Liver (tissue), 9 donors: ENCODE data around the gene FBXO39. TPM values are rescaled to one million over a fixed set of nuclear protein-coding genes. Genes with fewer than 3 reads are reported as not detected.

Experiments used
- DNase-seq: peaks from one replicate; pipeline ENCODE4 v3.0.0-alpha.2; 2017; ENCODE audit warnings: low spot score
- H3K27ac ChIP-seq, 2 donors: one replicate each; pipeline ENCODE4 v1.7.0; 2013; ENCODE audit warnings: inconsistent platforms in 2 of 2, low read length in 2 of 2, control low read depth in 1 of 2, low read depth in 1 of 2, mild to moderate bottlenecking in 1 of 2
- H3K27me3 ChIP-seq, 4 donors: one replicate each; pipeline versions ENCODE4 v1.6.1 to v1.7.0; 2013; ENCODE audit warnings: low read length in 3 of 4, inconsistent platforms in 1 of 4, mild to moderate bottlenecking in 1 of 4, moderate library complexity in 1 of 4; ENCODE audit not compliant: control insufficient read depth in 4 of 4, insufficient read depth in 4 of 4
- H3K36me3 ChIP-seq, 4 donors: one replicate each; pipeline versions ENCODE4 v1.6.1 to v1.7.0; 2013; ENCODE audit warnings: low read length in 3 of 4, mild to moderate bottlenecking in 3 of 4, low read depth in 1 of 4, moderate library complexity in 1 of 4; ENCODE audit not compliant: control insufficient read depth in 4 of 4, insufficient read depth in 3 of 4
- H3K4me1 ChIP-seq, 4 donors: one replicate each; pipeline versions ENCODE4 v1.6.1 to v1.7.0; 2013; ENCODE audit warnings: low read length in 3 of 4, mild to moderate bottlenecking in 3 of 4, moderate library complexity in 1 of 4; ENCODE audit not compliant: control insufficient read depth in 4 of 4, insufficient read depth in 4 of 4
- H3K4me3 ChIP-seq, 3 donors: one replicate each; pipeline versions ENCODE4 v1.6.1 to v1.7.0; 2013; ENCODE audit warnings: low read length in 3 of 3, control low read depth in 1 of 3, low read depth in 1 of 3, mild to moderate bottlenecking in 1 of 3
- H3K9ac ChIP-seq, 2 donors: one replicate each; pipeline ENCODE4 v1.7.0; 2013; ENCODE audit warnings: low read length in 2 of 2, mild to moderate bottlenecking in 2 of 2, moderate library complexity in 2 of 2, control low read depth in 1 of 2, low read depth in 1 of 2
- H3K9me3 ChIP-seq, 4 donors: one replicate each; pipeline versions ENCODE4 v1.6.1 to v1.7.0; 2013; ENCODE audit warnings: low read length in 3 of 4; ENCODE audit not compliant: control insufficient read depth in 4 of 4
- ATF3 ChIP-seq: IDR thresholded peaks from 2 replicates; pipeline ENCODE4 v1.6.1; 2016; ENCODE audit warnings: antibody characterized with exemption
- CTCF ChIP-seq: fragments of 150-350 bp; IDR thresholded peaks from 2 replicates; pipeline ENCODE4 v1.5.1; 2017; ENCODE audit warnings: improper control_type of control experiment, low read depth, low read length; ENCODE audit not compliant: missing input control
- EGR1 ChIP-seq, 2 donors: IDR thresholded peaks; 2 replicates each; pipeline ENCODE4 v1.6.1; 2016 to 2018; ENCODE audit warnings: antibody characterized with exemption in 2 of 2, low read depth in 2 of 2
- FOXA1 ChIP-seq: IDR thresholded peaks from 2 replicates; pipeline ENCODE4 v1.6.1; 2016; ENCODE audit warnings: antibody characterized with exemption
- FOXA2 ChIP-seq: IDR thresholded peaks from 2 replicates; pipeline ENCODE4 v1.6.1; 2016; ENCODE audit warnings: antibody characterized with exemption
- GABPA ChIP-seq, 2 donors: IDR thresholded peaks in 1 of 2; conservative IDR thresholded peaks in 1 of 2; 2 replicates each; pipeline ENCODE4 v1.6.1; 2016; ENCODE audit warnings: antibody characterized with exemption in 2 of 2, mild to moderate bottlenecking in 1 of 2, moderate library complexity in 1 of 2
- HNF4A ChIP-seq, 2 donors: conservative IDR thresholded peaks; 2 replicates each; pipeline ENCODE4 v1.6.1; 2016; ENCODE audit warnings: antibody characterized with exemption in 2 of 2, mild to moderate bottlenecking in 2 of 2
- HNF4G ChIP-seq: IDR thresholded peaks from 2 replicates; pipeline ENCODE4 v1.6.1; 2016; ENCODE audit warnings: antibody characterized with exemption
- JUND ChIP-seq, 2 donors: IDR thresholded peaks; 2 replicates each; pipeline ENCODE4 v1.6.1; 2016; ENCODE audit warnings: antibody characterized with exemption in 2 of 2
- MAX ChIP-seq: IDR thresholded peaks from 2 replicates; pipeline ENCODE4 v1.6.1; 2016; ENCODE audit warnings: antibody characterized with exemption
- NR2F2 ChIP-seq: IDR thresholded peaks from 2 replicates; pipeline ENCODE4 v1.6.1; 2016; ENCODE audit warnings: antibody characterized with exemption
- RAD21 ChIP-seq, 2 donors: IDR thresholded peaks; 2 replicates each; pipeline ENCODE4 v1.6.1; 2016; ENCODE audit warnings: antibody characterized with exemption in 2 of 2, mild to moderate bottlenecking in 2 of 2
- REST ChIP-seq: IDR thresholded peaks from 2 replicates; pipeline ENCODE4 v1.6.1; 2016; ENCODE audit warnings: antibody characterized with exemption, mild to moderate bottlenecking
- RXRA ChIP-seq, 2 donors: IDR thresholded peaks; 2 replicates each; pipeline ENCODE4 v1.6.1; 2017 to 2018; ENCODE audit warnings: antibody characterized with exemption in 2 of 2, mild to moderate bottlenecking in 1 of 2
- SP1 ChIP-seq: IDR thresholded peaks from 2 replicates; pipeline ENCODE4 v1.6.1; 2018; ENCODE audit warnings: antibody characterized with exemption, mild to moderate bottlenecking
- TAF1 ChIP-seq: conservative IDR thresholded peaks from 2 replicates; pipeline ENCODE4 v1.6.1; 2016; ENCODE audit warnings: antibody characterized with exemption, mild to moderate bottlenecking
- YY1 ChIP-seq: IDR thresholded peaks from 2 replicates; pipeline ENCODE4 v1.6.1; 2016; ENCODE audit warnings: antibody characterized with exemption, mild to moderate bottlenecking
- ZBTB33 ChIP-seq: IDR thresholded peaks from 2 replicates; pipeline ENCODE4 v1.6.1; 2016; ENCODE audit warnings: antibody characterized with exemption
- WGBS: extraction: QIAGEN DNeasy Blood & Tissue Kit; methylation state at CpG from one replicate; pipeline ENCODE4 v1.1.7; 2013; 5-methylcytosine and 5-hydroxymethylcytosine counted together
- polyA plus RNA-seq, 2 donors: library from polyadenylated mRNA; stranded (reverse) in 1 of 2; unstranded in 1 of 2; fragments of 200-250 nt in 1 of 2; fragments of >200 nt in 1 of 2; fragmentation: Nextera tagmentation in 1 of 2; extraction: Ambion mirVana in 1 of 2; gene quantifications; one replicate each; pipeline versions ENCODE4 v1.2.1 to v1.2.3, GENCODE V29; 2013 to 2015
- total RNA-seq, 2 donors: library from RNA; depleted of rRNA; stranded (reverse); fragments of >200 nt; gene quantifications; one replicate each; pipeline ENCODE4 v1.2.3, GENCODE V29; 2014
- donor health status: healthy.
- donor health status: healthy.
- donor health status: healthy.
- donor health status: healthy.
- donor health status: healthy.

Gene FBXO39
- total and polyA plus RNA-seq, 4 donors: 0.05 to 0.67 (median 0.20) TPM

GRCh38 chr17:6752068-6752909 is 23.7 kb upstream of the FBXO39 start:
- no peak for DNase-seq
- peak overlapping the region; percentile 87 to 96 for H3K27ac ChIP-seq
- no peak overlapping the region for H3K4me3 ChIP-seq
- H3K4me1 ChIP-seq: peaks cover 7 to 48% (median 28%) of the 10 kb centered on the region in 4 donors
- no peak for TF ChIP-seq NR2F2
- TF ChIP-seq JUND (IDR thresholded peaks at IDR 0.05): peak; percentile 63 to 66
- peak; percentile 52 for TF ChIP-seq YY1
- peak in 1 of 2 donors; percentile 58 for TF ChIP-seq EGR1 (IDR thresholded peaks at IDR 0.05; ENCODE audit: low read depth in 2 of 2)
- TF ChIP-seq HNF4A (conservative IDR thresholded peaks at IDR 0.05): peak; percentile 88
- peak; percentile 23 for TF ChIP-seq CTCF
- peak; percentile 69 to 85 for TF ChIP-seq RXRA (IDR thresholded peaks at IDR 0.05)
- TF ChIP-seq ATF3: peak; percentile 73
- TF ChIP-seq FOXA2: peak; percentile 80
- peak; percentile 59 for TF ChIP-seq TAF1
- peak; percentile 5 to 26 for TF ChIP-seq RAD21 (IDR thresholded peaks at IDR 0.05)
- TF ChIP-seq MAX: peak; percentile 81
- peak; percentile 91 for TF ChIP-seq SP1
- TF ChIP-seq REST: peak; percentile 75
- TF ChIP-seq FOXA1: peak; percentile 72
- TF ChIP-seq ZBTB33: peak; percentile 72
- peak; percentile 68 for TF ChIP-seq HNF4G
- TF ChIP-seq GABPA (IDR thresholded peaks at IDR 0.05 in 1 of 2, conservative IDR thresholded peaks at IDR 0.05 in 1 of 2): peak; percentile 24 to 77
- no peaks in the 10 kb centered on the region for H3K36me3 ChIP-seq
- H3K9me3 ChIP-seq: no peaks in the 10 kb centered on the region
- H3K27me3 ChIP-seq: no peaks in the 10 kb centered on the region
- WGBS: 15% methylated on average over 7 of the region's 7 CpGs
- H3K9ac ChIP-seq: peak overlapping the region in 1 of 2 donors; percentile 47
